Measurements from ENCODE around the gene TNFRSF4.

Gene TNFRSF4

DNA sequence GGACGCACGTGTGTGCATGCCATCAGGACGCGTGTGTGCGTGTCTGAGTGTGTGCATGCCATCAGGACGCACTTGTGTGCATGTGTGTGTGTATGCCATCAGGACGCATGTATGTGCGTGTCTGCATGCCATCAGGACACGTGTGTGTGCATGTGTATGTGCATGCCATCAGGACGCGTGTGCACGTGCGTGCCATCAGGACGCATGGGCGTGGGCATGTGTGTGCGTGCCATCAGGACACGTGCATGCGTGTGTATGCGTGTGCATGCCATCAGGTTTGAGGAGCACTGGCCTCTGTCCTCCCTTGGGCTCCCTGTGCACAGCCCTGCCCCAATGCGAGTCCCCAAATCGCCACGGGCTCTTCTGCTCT, 45.2 kb upstream of the TNFRSF4 start:
- Histone ChIP-seq H3K4me2 (ENCODE audit: low read length) (no peak overlapping the region), H4K20me1 (ENCODE audit: insufficient read depth, low read length) (no peaks in the 10 kb centered on the region), H3K9me2 (ENCODE audit: low read depth, low read length) (no peaks in the 10 kb centered on the region), H3K4me3 (ENCODE audit: low read depth, low read length, poor library complexity, severe bottlenecking) (no peak overlapping the region), H3K9ac (ENCODE audit: low read length) (no peak overlapping the region), H3K36me3 (ENCODE audit: insufficient read depth, low read length) (peaks cover 65% of the 10 kb centered on the region), H2AFZ (ENCODE audit: low read length) (no peak overlapping the region), H3K27me3 (ENCODE audit: insufficient read depth, low read length) (no peaks in the 10 kb centered on the region), H3K4me1 (ENCODE audit: insufficient read depth, low read length, severe bottlenecking) (peaks cover 14% of the 10 kb centered on the region), H3F3A (ENCODE audit: insufficient read depth, low read length) (no peaks in the 10 kb centered on the region), H3K27ac (ENCODE audit: low read depth, low read length, poor library complexity, severe bottlenecking) (no peak overlapping the region), H3K79me2 (ENCODE audit: insufficient read depth, low read length) (no peaks in the 10 kb centered on the region), H3K9me3 (ENCODE audit: low read length) (no peaks in the 10 kb centered on the region)
- no peak for TF ChIP-seq EZH2 (IDR thresholded peaks at IDR 0.05; ENCODE audit: borderline replicate concordance, low read length)
- TF ChIP-seq, protein P1, sequence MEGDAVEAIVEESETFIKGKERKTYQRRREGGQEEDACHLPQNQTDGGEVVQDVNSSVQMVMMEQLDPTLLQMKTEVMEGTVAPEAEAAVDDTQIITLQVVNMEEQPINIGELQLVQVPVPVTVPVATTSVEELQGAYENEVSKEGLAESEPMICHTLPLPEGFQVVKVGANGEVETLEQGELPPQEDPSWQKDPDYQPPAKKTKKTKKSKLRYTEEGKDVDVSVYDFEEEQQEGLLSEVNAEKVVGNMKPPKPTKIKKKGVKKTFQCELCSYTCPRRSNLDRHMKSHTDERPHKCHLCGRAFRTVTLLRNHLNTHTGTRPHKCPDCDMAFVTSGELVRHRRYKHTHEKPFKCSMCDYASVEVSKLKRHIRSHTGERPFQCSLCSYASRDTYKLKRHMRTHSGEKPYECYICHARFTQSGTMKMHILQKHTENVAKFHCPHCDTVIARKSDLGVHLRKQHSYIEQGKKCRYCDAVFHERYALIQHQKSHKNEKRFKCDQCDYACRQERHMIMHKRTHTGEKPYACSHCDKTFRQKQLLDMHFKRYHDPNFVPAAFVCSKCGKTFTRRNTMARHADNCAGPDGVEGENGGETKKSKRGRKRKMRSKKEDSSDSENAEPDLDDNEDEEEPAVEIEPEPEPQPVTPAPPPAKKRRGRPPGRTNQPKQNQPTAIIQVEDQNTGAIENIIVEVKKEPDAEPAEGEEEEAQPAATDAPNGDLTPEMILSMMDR (IDR thresholded peaks at IDR 0.05; ENCODE audit: low read length), result no peak

DNA sequence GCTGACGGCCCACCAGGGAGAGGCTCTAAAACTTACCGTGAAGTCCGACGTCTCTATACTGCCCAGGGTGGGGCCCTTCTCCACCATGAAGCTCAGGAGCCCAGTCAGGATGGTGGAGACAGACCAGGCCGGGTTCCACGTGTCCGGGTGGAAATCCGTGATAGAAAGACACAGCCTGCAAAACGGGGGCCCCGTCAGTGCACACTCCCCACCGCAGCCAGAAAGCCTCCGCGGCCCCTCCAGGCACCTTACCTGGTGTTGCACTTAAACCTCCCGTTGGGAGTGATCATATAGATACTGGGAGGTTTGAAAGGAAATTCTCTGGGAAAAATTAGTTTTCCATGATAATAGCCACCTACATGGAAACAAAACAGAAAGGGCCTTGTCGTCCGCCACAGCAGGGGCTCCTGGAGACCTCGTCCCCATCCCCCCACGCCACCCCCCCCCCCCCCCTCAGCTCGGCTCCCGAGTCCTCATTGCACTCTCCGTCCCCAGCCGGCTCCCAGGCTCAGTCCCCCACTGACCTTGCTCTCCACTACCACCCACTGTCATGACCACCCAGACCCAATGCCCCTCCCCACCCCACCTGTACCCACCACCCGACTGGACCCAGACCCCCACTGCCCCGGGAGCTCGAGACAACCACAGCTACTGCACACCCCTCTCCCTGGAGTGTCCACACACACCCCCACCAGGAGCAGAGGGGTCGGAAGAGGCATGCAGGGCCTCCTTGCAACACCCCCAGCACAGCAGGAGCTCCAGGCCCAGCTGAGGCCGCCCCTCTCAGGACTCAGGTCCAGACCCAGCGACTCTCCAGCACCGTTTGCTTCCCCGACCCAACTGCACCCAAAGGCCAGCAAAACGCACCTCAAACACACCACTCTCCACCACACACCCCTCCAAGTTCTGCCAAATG, 43.3 kb upstream of the TNFRSF4 start:
- Histone ChIP-seq H3K9me2 (ENCODE audit: low read depth, low read length) (no peaks in the 10 kb centered on the region), H3F3A (ENCODE audit: insufficient read depth, low read length) (no peaks in the 10 kb centered on the region), H3K4me2 (ENCODE audit: low read length) (no peak overlapping the region), H3K4me1 (ENCODE audit: insufficient read depth, low read length, severe bottlenecking) (peaks cover 14% of the 10 kb centered on the region), H3K27me3 (ENCODE audit: insufficient read depth, low read length) (no peaks in the 10 kb centered on the region), H2AFZ (ENCODE audit: low read length) (no peak overlapping the region), H3K27ac (ENCODE audit: low read depth, low read length, poor library complexity, severe bottlenecking) (no peak overlapping the region), H4K20me1 (ENCODE audit: insufficient read depth, low read length) (no peaks in the 10 kb centered on the region), H3K4me3 (ENCODE audit: low read depth, low read length, poor library complexity, severe bottlenecking) (no peak overlapping the region), H3K36me3 (ENCODE audit: insufficient read depth, low read length) (peaks cover 63% of the 10 kb centered on the region), H3K9me3 (ENCODE audit: low read length) (no peaks in the 10 kb centered on the region), H3K9ac (ENCODE audit: low read length) (no peak overlapping the region), H3K79me2 (ENCODE audit: insufficient read depth, low read length) (no peaks in the 10 kb centered on the region)
- TF ChIP-seq, protein P1 (IDR thresholded peaks at IDR 0.05; ENCODE audit: low read length), result no peak
- no peak for TF ChIP-seq EZH2 (IDR thresholded peaks at IDR 0.05; ENCODE audit: borderline replicate concordance, low read length)

DNA sequence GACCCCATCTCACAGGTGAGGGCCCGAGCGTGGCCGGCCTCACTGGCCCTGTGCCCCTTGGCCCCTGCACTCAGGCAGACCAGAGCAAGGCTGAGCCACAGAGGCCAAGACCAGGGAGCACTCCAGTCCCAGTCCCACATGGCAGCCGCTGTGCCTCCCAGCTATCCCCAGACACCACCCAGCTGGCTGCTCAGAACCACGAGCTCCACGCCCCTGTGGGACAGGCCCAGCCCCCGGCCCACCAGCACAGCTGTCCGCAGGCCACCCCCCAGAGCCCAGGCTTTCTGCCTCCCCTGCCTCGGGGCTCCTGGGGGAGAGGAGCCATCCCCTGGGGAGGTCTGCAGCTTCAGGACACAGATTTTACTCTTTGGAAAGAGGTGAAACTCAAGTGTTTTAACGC, 41.7 kb upstream of the TNFRSF4 start:
- H3K27me3 ChIP-seq (ENCODE audit: insufficient read depth, low read length), result no peaks in the 10 kb centered on the region
- H3K4me2 ChIP-seq (ENCODE audit: low read length), result no peak overlapping the region
- H3K9me2 ChIP-seq (ENCODE audit: low read depth, low read length), result no peaks in the 10 kb centered on the region
- H3K9me3 ChIP-seq (ENCODE audit: low read length), result no peaks in the 10 kb centered on the region
- no peak overlapping the region for H3K9ac ChIP-seq (ENCODE audit: low read length)
- peaks cover 13% of the 10 kb centered on the region for H3K4me1 ChIP-seq (ENCODE audit: insufficient read depth, low read length, severe bottlenecking)
- peaks cover 53% of the 10 kb centered on the region for H3K36me3 ChIP-seq (ENCODE audit: insufficient read depth, low read length)
- no peak overlapping the region for H3K27ac ChIP-seq (ENCODE audit: low read depth, low read length, poor library complexity, severe bottlenecking)
- no peaks in the 10 kb centered on the region for H3F3A ChIP-seq (ENCODE audit: insufficient read depth, low read length)
- no peak overlapping the region for H2AFZ ChIP-seq (ENCODE audit: low read length)
- TF ChIP-seq EZH2 (IDR thresholded peaks at IDR 0.05; ENCODE audit: borderline replicate concordance, low read length), result no peak
- TF ChIP-seq, protein P1 (IDR thresholded peaks at IDR 0.05; ENCODE audit: low read length), result no peak
- no peak overlapping the region for H3K4me3 ChIP-seq (ENCODE audit: low read depth, low read length, poor library complexity, severe bottlenecking)
- no peaks in the 10 kb centered on the region for H3K79me2 ChIP-seq (ENCODE audit: insufficient read depth, low read length)
- no peaks in the 10 kb centered on the region for H4K20me1 ChIP-seq (ENCODE audit: insufficient read depth, low read length)

Data from OCI-LY1 (cell line).